ENCODE measurements around the gene TMEM204.

The TMEM204 gene

DNA sequence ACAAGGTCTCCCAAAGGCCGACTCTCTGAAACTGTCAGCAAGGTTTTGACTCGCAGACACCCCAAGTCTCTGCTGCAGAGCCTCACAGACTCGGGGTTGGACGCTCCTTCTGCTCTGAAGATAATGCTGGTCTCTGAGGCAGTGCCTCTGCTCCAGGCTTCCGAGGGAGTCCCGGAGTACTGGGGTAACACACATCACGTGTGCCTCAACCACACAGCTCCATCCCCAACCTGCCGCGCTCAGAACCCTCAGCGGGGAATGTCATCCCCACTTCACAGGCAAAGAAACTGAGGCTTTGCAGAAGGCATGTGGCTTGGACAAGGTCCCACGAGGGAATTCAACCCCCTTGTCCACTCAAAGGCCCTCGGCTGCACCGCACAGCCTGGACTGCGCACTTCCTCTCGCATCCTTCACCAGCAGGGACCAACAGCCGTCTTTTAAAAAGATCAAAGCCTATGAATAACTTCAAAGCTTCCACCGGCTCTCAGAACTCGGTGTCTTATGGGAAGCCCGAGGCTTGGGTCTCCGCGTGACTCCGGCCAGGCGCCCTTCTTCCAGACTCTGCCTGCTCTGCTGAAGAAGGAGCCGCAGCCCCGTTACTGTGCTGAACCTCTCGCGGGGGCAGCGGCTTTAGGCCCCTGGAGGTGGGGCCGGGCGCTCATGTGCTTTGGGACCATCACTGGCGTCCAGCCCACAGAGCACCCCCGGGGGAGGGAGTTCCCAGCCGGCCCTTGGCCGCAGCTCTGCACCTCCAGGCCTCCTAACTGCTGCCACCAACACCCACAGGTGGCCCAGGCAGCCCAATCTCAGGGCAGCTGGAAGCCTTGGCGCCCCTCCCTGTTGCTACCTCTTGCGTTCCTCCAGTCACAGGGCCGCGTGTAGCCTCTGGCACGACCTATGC lies 2.2 kb downstream of the TMEM204 start:
- no peak for FAIRE-seq
- no peak for DNase-seq (ENCODE audit: insufficient read length)
- no peak for TF ChIP-seq TAF1 (IDR thresholded peaks at IDR 0.05; ENCODE audit: borderline replicate concordance, low read depth, low read length)
- no peak for TF ChIP-seq POLR2A (IDR thresholded peaks at IDR 0.05; ENCODE audit: low read depth, low read length)
- no peak for TF ChIP-seq POLR2AphosphoS5 (IDR thresholded peaks at IDR 0.05; ENCODE audit: low read depth, low read length)

GRCh38 chr16:1536601-1537000 lies 3.1 kb downstream of the TMEM204 start:
- FAIRE-seq (no peak), DNase-seq (ENCODE audit: insufficient read length) (no peak)
- TF ChIP-seq TAF1 (IDR thresholded peaks at IDR 0.05; ENCODE audit: borderline replicate concordance, low read depth, low read length) (no peak), POLR2AphosphoS5 (IDR thresholded peaks at IDR 0.05; ENCODE audit: low read depth, low read length) (no peak), POLR2A (IDR thresholded peaks at IDR 0.05; ENCODE audit: low read depth, low read length) (no peak)

GRCh38 chr16:1537138-1537577 lies 3.7 kb downstream of the TMEM204 start:
- TF ChIP-seq POLR2AphosphoS5 (IDR thresholded peaks at IDR 0.05; ENCODE audit: low read depth, low read length): no peak
- TF ChIP-seq POLR2A (IDR thresholded peaks at IDR 0.05; ENCODE audit: low read depth, low read length): no peak
- no peak for TF ChIP-seq TAF1 (IDR thresholded peaks at IDR 0.05; ENCODE audit: borderline replicate concordance, low read depth, low read length)
- no peak for FAIRE-seq
- no peak for DNase-seq (ENCODE audit: insufficient read length)

DNA sequence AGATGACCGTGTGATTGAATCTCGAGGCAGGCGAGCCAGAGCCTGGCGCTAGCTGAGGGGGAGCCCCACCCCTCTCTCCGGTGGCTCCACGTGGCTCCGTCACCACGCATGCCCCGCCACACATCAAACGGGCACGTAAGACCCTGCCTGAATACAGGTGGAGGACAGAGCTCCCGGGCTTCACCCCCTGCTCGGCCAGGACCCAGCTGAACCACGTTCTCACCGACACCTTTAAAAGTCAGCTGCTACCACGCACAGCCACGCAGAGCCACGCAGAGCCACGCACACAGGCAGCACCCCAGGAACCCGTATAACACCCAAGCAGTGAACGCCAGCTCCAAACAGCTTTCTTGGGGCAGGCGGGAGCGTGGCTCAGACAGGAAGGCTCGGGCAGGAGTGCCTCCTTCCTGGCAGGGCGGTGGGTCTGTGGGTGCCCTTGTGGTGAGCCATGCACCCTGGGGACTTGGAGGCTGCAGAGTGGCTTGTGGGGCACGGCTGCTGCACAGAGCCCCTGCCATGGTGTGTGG lies 4.4 kb downstream of the TMEM204 start:
- TF ChIP-seq POLR2A (IDR thresholded peaks at IDR 0.05; ENCODE audit: low read depth, low read length) (no peak), TAF1 (IDR thresholded peaks at IDR 0.05; ENCODE audit: borderline replicate concordance, low read depth, low read length) (no peak), POLR2AphosphoS5 (IDR thresholded peaks at IDR 0.05; ENCODE audit: low read depth, low read length) (no peak)
- DNase-seq (ENCODE audit: insufficient read length): no peak
- FAIRE-seq: no peak

DNA sequence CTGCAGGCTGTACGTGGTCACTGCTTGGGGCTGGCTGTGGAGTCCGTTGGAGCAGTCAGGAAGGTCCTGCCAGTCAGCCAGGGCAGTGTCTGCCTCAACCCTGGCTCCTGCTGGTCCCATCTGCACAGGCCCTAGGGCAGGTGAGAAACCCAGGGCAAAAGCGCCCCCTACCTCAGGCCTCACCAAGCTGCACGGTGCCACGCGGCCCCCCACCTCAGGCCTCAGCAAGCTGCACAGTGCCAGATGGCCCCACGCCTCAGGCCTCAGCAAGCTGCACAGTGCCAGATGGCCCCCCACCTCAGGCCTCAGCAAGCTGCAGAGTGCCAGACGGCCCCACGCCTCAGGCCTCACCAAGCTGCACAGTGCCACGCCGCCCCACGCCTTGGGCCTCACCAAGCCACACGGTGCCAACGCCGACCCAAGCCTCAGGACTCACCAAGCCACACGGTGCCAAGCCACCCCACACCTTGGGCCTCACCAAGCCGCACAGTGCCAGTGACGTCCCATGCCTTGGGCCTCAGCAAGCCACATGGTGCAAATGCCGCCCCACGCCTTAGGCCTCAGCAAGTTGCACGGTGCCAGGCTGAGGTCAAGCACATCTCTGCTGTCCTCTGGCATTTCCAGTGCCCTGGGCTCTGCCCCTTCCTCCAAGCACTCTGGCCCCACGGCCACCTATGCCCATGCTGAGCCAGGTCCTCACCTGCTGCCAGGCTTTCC lies 5.5 kb downstream of the TMEM204 start:
- DNase-seq (ENCODE audit: insufficient read length) (no peak), FAIRE-seq (no peak)
- TF ChIP-seq TAF1 (IDR thresholded peaks at IDR 0.05; ENCODE audit: borderline replicate concordance, low read depth, low read length) (no peak), POLR2AphosphoS5 (IDR thresholded peaks at IDR 0.05; ENCODE audit: low read depth, low read length) (no peak), POLR2A (IDR thresholded peaks at IDR 0.05; ENCODE audit: low read depth, low read length) (no peak)

GRCh38 chr16:1539720-1540555 lies 6.5 kb downstream of the TMEM204 start:
- DNase-seq (ENCODE audit: insufficient read length) (no peak), FAIRE-seq (no peak)
- TF ChIP-seq TAF1 (IDR thresholded peaks at IDR 0.05; ENCODE audit: borderline replicate concordance, low read depth, low read length) (no peak), POLR2AphosphoS5 (IDR thresholded peaks at IDR 0.05; ENCODE audit: low read depth, low read length) (no peak), POLR2A (IDR thresholded peaks at IDR 0.05; ENCODE audit: low read depth, low read length) (no peak)

GRCh38 chr16:1540556-1540855 lies 7.0 kb downstream of the TMEM204 start:
- FAIRE-seq: no peak

DNA sequence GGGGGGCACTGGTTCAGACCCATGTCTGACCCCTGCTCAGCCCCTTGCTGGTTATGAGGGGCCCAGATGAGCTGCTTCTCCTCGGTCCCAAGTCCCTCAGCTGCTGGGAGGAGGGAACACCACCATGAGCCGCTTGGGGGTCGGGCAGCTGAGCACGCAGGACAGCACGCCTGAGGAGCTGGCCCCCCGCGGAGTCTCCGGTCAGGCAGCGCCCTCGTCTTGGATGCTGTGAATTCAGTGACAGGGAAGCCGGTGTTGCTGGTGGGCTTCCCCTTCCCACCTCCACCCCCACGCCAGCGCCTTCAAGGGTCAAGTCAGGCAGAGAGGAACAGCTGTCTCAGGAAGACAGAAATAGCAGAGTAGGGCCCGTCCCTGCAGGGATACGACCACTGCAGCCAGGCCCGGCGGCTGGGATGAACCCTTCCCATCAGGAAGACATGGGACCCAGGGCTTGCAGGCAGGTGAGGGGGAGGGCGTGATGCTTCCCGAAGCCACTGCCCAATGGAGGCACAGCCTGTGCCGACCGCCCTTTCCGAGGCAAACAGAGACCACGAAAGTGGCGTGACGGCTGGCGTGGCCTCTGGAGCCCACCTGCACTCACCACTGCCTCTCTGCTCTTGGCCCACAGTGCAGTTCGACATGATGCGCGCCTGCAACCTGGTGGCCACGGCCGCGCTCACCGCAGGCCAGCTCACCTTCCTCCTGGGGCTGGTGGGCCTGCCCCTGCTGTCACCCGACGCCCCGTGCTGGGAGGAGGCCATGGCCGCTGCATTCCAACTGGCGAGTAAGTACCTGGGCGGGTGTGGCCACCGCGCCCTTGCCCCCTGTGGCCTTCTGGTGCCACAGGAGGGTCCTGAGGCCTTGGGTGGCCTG lies 8.1 kb downstream of the TMEM204 start:
- no peak for DNase-seq (ENCODE audit: insufficient read length)
- no peak for FAIRE-seq
- TF ChIP-seq TAF1 (IDR thresholded peaks at IDR 0.05; ENCODE audit: borderline replicate concordance, low read depth, low read length) (no peak), POLR2AphosphoS5 (IDR thresholded peaks at IDR 0.05; ENCODE audit: low read depth, low read length) (no peak), POLR2A (IDR thresholded peaks at IDR 0.05; ENCODE audit: low read depth, low read length) (no peak)

More at GRCh38 chr16:1540556-1540855, 7.0 kb downstream of the TMEM204 start:
- DNase-seq (ENCODE audit: insufficient read length): no peak
- TF ChIP-seq POLR2AphosphoS5 (IDR thresholded peaks at IDR 0.05; ENCODE audit: low read depth, low read length) (no peak), TAF1 (IDR thresholded peaks at IDR 0.05; ENCODE audit: borderline replicate concordance, low read depth, low read length) (no peak), POLR2A (IDR thresholded peaks at IDR 0.05; ENCODE audit: low read depth, low read length) (no peak)

DNA sequence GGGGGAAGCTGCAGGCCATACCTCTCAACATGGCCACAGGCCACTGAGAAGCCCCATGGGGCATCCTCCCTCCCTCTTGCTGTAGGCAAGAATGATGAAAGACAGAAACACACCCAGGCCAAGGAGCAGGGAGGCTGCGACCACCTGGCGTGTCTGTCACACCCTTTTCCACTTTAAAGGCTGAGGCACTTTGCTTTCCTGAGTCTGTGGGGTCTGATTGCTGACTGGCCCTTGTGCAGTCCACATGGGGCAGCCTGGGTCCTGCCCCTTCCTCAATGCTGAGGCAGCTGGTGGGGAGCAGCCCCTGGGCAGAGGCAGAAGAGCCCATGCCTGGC lies 8.7 kb downstream of the TMEM204 start:
- DNase-seq (ENCODE audit: insufficient read length) (no peak), FAIRE-seq (no peak)
- TF ChIP-seq POLR2A (IDR thresholded peaks at IDR 0.05; ENCODE audit: low read depth, low read length) (no peak), TAF1 (IDR thresholded peaks at IDR 0.05; ENCODE audit: borderline replicate concordance, low read depth, low read length) (no peak), POLR2AphosphoS5 (IDR thresholded peaks at IDR 0.05; ENCODE audit: low read depth, low read length) (no peak)

DNA sequence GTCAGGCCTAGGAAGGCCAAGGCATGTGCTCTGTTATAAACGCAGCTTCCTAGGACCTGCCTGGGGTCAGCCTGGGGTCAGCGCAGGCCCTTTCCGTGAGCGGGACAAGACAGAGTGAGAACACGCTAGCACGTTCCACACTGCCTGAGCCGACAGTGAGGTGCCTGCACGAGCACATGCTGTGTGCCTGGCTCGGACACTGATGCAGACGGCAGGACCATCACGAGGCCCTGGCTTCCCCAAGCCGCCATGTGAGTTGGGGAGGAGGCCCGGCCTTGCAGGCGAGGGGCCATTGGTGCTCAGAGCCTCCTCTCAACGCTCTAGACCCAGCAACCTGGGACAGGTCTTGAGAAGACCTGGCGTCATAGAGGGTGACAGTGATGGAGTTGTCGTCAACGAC lies 9.1 kb downstream of the TMEM204 start:
- DNase-seq (ENCODE audit: insufficient read length): no peak
- TF ChIP-seq TAF1 (IDR thresholded peaks at IDR 0.05; ENCODE audit: borderline replicate concordance, low read depth, low read length): no peak
- TF ChIP-seq POLR2AphosphoS5 (IDR thresholded peaks at IDR 0.05; ENCODE audit: low read depth, low read length): no peak
- no peak for TF ChIP-seq POLR2A (IDR thresholded peaks at IDR 0.05; ENCODE audit: low read depth, low read length)
- FAIRE-seq: no peak
